Measurements from ENCODE around the gene GRM7. TPM values are rescaled to one million over a fixed set of nuclear protein-coding genes. Genes with fewer than 3 reads are reported as not detected.

GRM7 gene
- total and polyA plus RNA-seq, 9 donors = 0.18 to 0.85 (median 0.26) TPM; not detected in 3

GRCh38 chr3:7787871-7788828, 927.2 kb downstream of the GRM7 start:
- H3K4me1 ChIP-seq (ENCODE audit: insufficient read depth) = no peaks in the 10 kb centered on the region
- DNase-seq = no peak
- intact Hi-C loops (cut with DNase I) = no loop called here
- H3K9me3 ChIP-seq = no peaks in the 10 kb centered on the region
- TF ChIP-seq EP300 (IDR thresholded peaks at IDR 0.05) (no peak), CTCF (IDR thresholded peaks at IDR 0.05) (no peak), POLR2A (IDR thresholded peaks at IDR 0.05) (no peak)
- 78 to 81% (median 79%) methylated on average over 5 of the region's 5 CpGs for WGBS, 3 donors
- H3K27me3 ChIP-seq = no peaks in the 10 kb centered on the region
- H3K36me3 ChIP-seq = no peaks in the 10 kb centered on the region
- no peak overlapping the region for H3K27ac ChIP-seq
- H3K4me3 ChIP-seq = no peak overlapping the region

- Histone ChIP-seq H3K27ac (no peak overlapping the region), H3K36me3 (no peaks in the 10 kb centered on the region), H3K27me3 (no peaks in the 10 kb centered on the region), H3K4me1 (ENCODE audit: insufficient read depth) (no peaks in the 10 kb centered on the region), H3K4me3 (no peak overlapping the region), H3K9me3 (no peaks in the 10 kb centered on the region)
- intact Hi-C loops (cut with DNase I) = no loop called here
- 73 to 78% (median 76%) methylated on average over 1 of the region's 1 CpG for WGBS, 3 donors
- TF ChIP-seq EP300 (IDR thresholded peaks at IDR 0.05) (no peak), CTCF (IDR thresholded peaks at IDR 0.05) (no peak), POLR2A (IDR thresholded peaks at IDR 0.05) (no peak)
- no peak for DNase-seq
These were observed 928.0 kb downstream of the GRM7 start for GRCh38 chr3:7788881-7789280.

GRCh38 chr3:7789324-7789723, 928.4 kb downstream of the GRM7 start:
- DNase-seq = no peak
- Histone ChIP-seq H3K4me1 (ENCODE audit: insufficient read depth) (no peaks in the 10 kb centered on the region), H3K4me3 (no peak overlapping the region), H3K27me3 (no peaks in the 10 kb centered on the region), H3K9me3 (no peaks in the 10 kb centered on the region), H3K36me3 (no peaks in the 10 kb centered on the region), H3K27ac (no peak overlapping the region)
- intact Hi-C loops (cut with DNase I) = no loop called here
- WGBS, 3 donors = 83 to 86% (median 86%) methylated on average over 7 of the region's 7 CpGs
- TF ChIP-seq POLR2A (IDR thresholded peaks at IDR 0.05) (no peak), EP300 (IDR thresholded peaks at IDR 0.05) (no peak), CTCF (IDR thresholded peaks at IDR 0.05) (no peak)

- WGBS, 3 donors = 86 to 93% (median 93%) methylated on average over 3 of the region's 3 CpGs
- H3K36me3 ChIP-seq = no peaks in the 10 kb centered on the region
- no peaks in the 10 kb centered on the region for H3K4me1 ChIP-seq (ENCODE audit: insufficient read depth)
- H3K27me3 ChIP-seq = no peaks in the 10 kb centered on the region
- no peaks in the 10 kb centered on the region for H3K9me3 ChIP-seq
- no peak for DNase-seq
- no peak overlapping the region for H3K27ac ChIP-seq
- intact Hi-C loops (cut with DNase I) = no loop called here
- no peak overlapping the region for H3K4me3 ChIP-seq
- TF ChIP-seq CTCF (IDR thresholded peaks at IDR 0.05) = no peak
These were observed 929.2 kb downstream of the GRM7 start for GRCh38 chr3:7790141-7790540.
